IMR-90 (cell line): ENCODE data around the gene CDHR3. TPM values are rescaled to one million over a fixed set of nuclear protein-coding genes. Genes with fewer than 3 reads are reported as not detected.

Experiments used
- ATAC-seq: fragments of 200-7000 bp; cut with Tn5 transposase; 2 replicates; pipeline ENCODE4 v1.9.1; 2020; ENCODE audit warnings: low read depth, mild to moderate bottlenecking, moderate library complexity
- BruUV-seq: library from RNA; stranded (reverse); fragments of 400-500 nt; replicated peaks from 2 replicates; lab custom pipeline; 2021; lab: Mats Ljungman, UMichigan
- CTCF ChIA-PET: fragments of 300-600 bp; formaldehyde crosslinking; extraction: SDS; loops from one replicate; lab custom pipeline; 2021; ENCODE audit warnings: antibody characterized with exemption; lab: Yijun Ruan, JAX
- POLR2A ChIA-PET: fragments of 300-600 bp; sonication (Branson Sonifier 250); formaldehyde crosslinking; loops from one replicate; lab custom pipeline; 2022; ENCODE audit warnings: antibody characterized with exemption; ENCODE audit not compliant: unreplicated experiment; lab: Charles Lee
- DNase-seq: peaks from one replicate; pipeline ENCODE4 v3.0.0; 2013
- H2AFZ ChIP-seq: replicated peaks from 2 replicates; pipeline ENCODE3; 2013; ENCODE audit warnings: low read length, mild to moderate bottlenecking; ENCODE audit not compliant: poor library complexity
- H2AK5ac ChIP-seq: 2 replicates; pipeline ENCODE4 v1.6.1; 2013; ENCODE audit warnings: low read depth, low read length, inconsistent platforms
- H2AK9ac ChIP-seq: replicated peaks from 2 replicates; pipeline ENCODE3; 2013; ENCODE audit warnings: mild to moderate bottlenecking, low read depth, low read length, moderate library complexity; ENCODE audit not compliant: poor library complexity
- H2BK120ac ChIP-seq: 2 replicates; pipeline ENCODE4 v1.6.1; 2013; ENCODE audit warnings: low read depth, low read length, inconsistent platforms
- H2BK15ac ChIP-seq: 3 replicates; pipeline ENCODE4 v1.6.1; 2013; ENCODE audit warnings: low read depth, low read length, inconsistent platforms
- H2BK20ac ChIP-seq: 2 replicates; pipeline ENCODE4 v1.6.1; 2013; ENCODE audit warnings: low read depth, mild to moderate bottlenecking, inconsistent platforms, low read length, moderate library complexity
- H2BK5ac ChIP-seq: 2 replicates; pipeline ENCODE4 v1.6.1; 2013; ENCODE audit warnings: mild to moderate bottlenecking, low read depth, low read length, inconsistent platforms; ENCODE audit not compliant: poor library complexity, severe bottlenecking
- H3K14ac ChIP-seq: replicated peaks from 2 replicates; pipeline ENCODE4 v1.6.1; 2013; ENCODE audit warnings: low read depth, low read length, inconsistent platforms
- H3K18ac ChIP-seq: 2 replicates; pipeline ENCODE4 v1.6.1; 2013; ENCODE audit warnings: low read depth, low read length, control low read depth
- H3K23ac ChIP-seq: 2 replicates; pipeline ENCODE4 v1.6.1; 2013; ENCODE audit warnings: low read depth, low read length, inconsistent platforms
- H3K27ac ChIP-seq: 2 replicates; pipeline ENCODE4 v1.5.1; 2013; ENCODE audit warnings: mild to moderate bottlenecking, control low read depth, low read length; ENCODE audit not compliant: insufficient read depth
- H3K27me3 ChIP-seq: 2 replicates; pipeline ENCODE4 v1.6.1; 2013; ENCODE audit warnings: low read length; ENCODE audit not compliant: control insufficient read depth, insufficient read depth
- H3K36me3 ChIP-seq: 2 replicates; pipeline ENCODE4 v1.6.1; 2013; ENCODE audit warnings: low read length, mixed read lengths; ENCODE audit not compliant: control insufficient read depth, insufficient read depth
- H3K4ac ChIP-seq: 2 replicates; pipeline ENCODE4 v1.6.1; 2013; ENCODE audit warnings: low read depth, low read length, inconsistent platforms
- H3K4me1 ChIP-seq: 2 replicates; pipeline ENCODE4 v1.6.1; 2013; ENCODE audit warnings: low read length, mixed read lengths; ENCODE audit not compliant: control insufficient read depth, insufficient read depth
- H3K4me2 ChIP-seq: 2 replicates; pipeline ENCODE4 v1.6.1; 2013; ENCODE audit warnings: low read depth, mild to moderate bottlenecking, control low read depth, low read length, moderate library complexity
- H3K4me3 ChIP-seq: 2 replicates; pipeline ENCODE4 v1.5.1; 2013; ENCODE audit warnings: low read depth, mild to moderate bottlenecking, control low read depth, low read length, moderate library complexity; ENCODE audit not compliant: insufficient read depth
- H3K56ac ChIP-seq: 2 replicates; pipeline ENCODE4 v1.6.1; 2013; ENCODE audit warnings: low read length, inconsistent platforms; ENCODE audit not compliant: insufficient read depth; ENCODE audit errors: extremely low read depth
- H3K79me1 ChIP-seq, 2 experiments: 2 replicates each; pipeline ENCODE4 v1.6.1; 2013; ENCODE audit warnings: low read length in 2 of 2, inconsistent platforms in 1 of 2, low read depth in 1 of 2
- H3K9ac ChIP-seq: 2 replicates; pipeline ENCODE4 v1.6.1; 2013; ENCODE audit warnings: low read depth, low read length, control low read depth
- H3K9me1 ChIP-seq: 2 replicates; pipeline ENCODE4 v1.6.1; 2013; ENCODE audit warnings: low read length, inconsistent platforms; ENCODE audit not compliant: insufficient read depth
- H3K9me3 ChIP-seq: 2 replicates; pipeline ENCODE4 v1.6.1; 2013; ENCODE audit warnings: low read length; ENCODE audit not compliant: control insufficient read depth, insufficient read depth
- H4K20me1 ChIP-seq: 2 replicates; pipeline ENCODE4 v1.6.1; 2013; ENCODE audit warnings: low read length, inconsistent platforms; ENCODE audit not compliant: insufficient read depth
- H4K5ac ChIP-seq: 2 replicates; pipeline ENCODE4 v1.6.1; 2013; ENCODE audit warnings: mild to moderate bottlenecking, low read depth, low read length, control low read depth
- H4K8ac ChIP-seq, 2 experiments: 2 replicates each; pipeline ENCODE4 v1.6.1; 2013; ENCODE audit warnings: low read depth in 2 of 2, low read length in 2 of 2, control low read depth in 1 of 2, inconsistent platforms in 1 of 2
- H4K91ac ChIP-seq: 2 replicates; pipeline ENCODE4 v1.6.1; 2013; ENCODE audit warnings: low read depth, low read length, inconsistent platforms; ENCODE audit not compliant: insufficient read depth
- BHLHE40 ChIP-seq: fragments of 150-350 bp; IDR thresholded peaks from 2 replicates; pipeline ENCODE4 v1.6.1; 2016; ENCODE audit warnings: mild to moderate bottlenecking, low read depth, low read length
- CEBPB ChIP-seq: IDR thresholded peaks from 2 replicates; pipeline ENCODE4 v1.6.1; 2012; ENCODE audit warnings: low read depth, low read length, improper control_type of control experiment
- CHD1 ChIP-seq: IDR thresholded peaks from 2 replicates; pipeline ENCODE4 v1.6.1; 2012; ENCODE audit warnings: low read depth, low read length, improper control_type of control experiment
- CTCF ChIP-seq: conservative IDR thresholded peaks from 2 replicates; pipeline ENCODE4 v1.5.1; 2012; ENCODE audit warnings: mild to moderate bottlenecking, low read depth, low read length, improper control_type of control experiment
- FOS ChIP-seq: fragments of 150-350 bp; IDR thresholded peaks from 2 replicates; pipeline ENCODE4 v1.6.1; 2016; ENCODE audit warnings: low read depth, low read length
- MAFK ChIP-seq: IDR thresholded peaks from 2 replicates; pipeline ENCODE4 v1.6.1; 2012; ENCODE audit warnings: low read depth, low read length, improper control_type of control experiment
- MAZ ChIP-seq: IDR thresholded peaks from 2 replicates; pipeline ENCODE4 v1.6.1; 2012; ENCODE audit warnings: low read depth, mild to moderate bottlenecking, low read length, improper control_type of control experiment, moderate library complexity, borderline replicate concordance
- MXI1 ChIP-seq: IDR thresholded peaks from 2 replicates; pipeline ENCODE4 v1.6.1; 2012; ENCODE audit warnings: low read depth, mild to moderate bottlenecking, low read length, moderate library complexity, borderline replicate concordance
- NFE2L2 ChIP-seq: fragments of 150-350 bp; IDR thresholded peaks from 2 replicates; pipeline ENCODE4 v1.6.1; 2016; ENCODE audit warnings: low read depth, mild to moderate bottlenecking, low read length
- POLR2A ChIP-seq: IDR thresholded peaks from 2 replicates; pipeline ENCODE4 v1.6.1; 2012; ENCODE audit warnings: mild to moderate bottlenecking, low read depth, low read length
- RAD21 ChIP-seq: IDR thresholded peaks from 2 replicates; pipeline ENCODE4 v1.6.1; 2012; ENCODE audit warnings: low read length, improper control_type of control experiment
- RCOR1 ChIP-seq: IDR thresholded peaks from 2 replicates; pipeline ENCODE4 v1.6.1; 2012; ENCODE audit warnings: mild to moderate bottlenecking, low read length, improper control_type of control experiment; ENCODE audit not compliant: insufficient replicate concordance
- RFX5 ChIP-seq: IDR thresholded peaks from 2 replicates; pipeline ENCODE4 v1.8.0; 2012; ENCODE audit warnings: low read depth, mild to moderate bottlenecking, low read length, moderate library complexity
- USF2 ChIP-seq: fragments of 150-350 bp; IDR thresholded peaks from 2 replicates; pipeline ENCODE4 v1.6.1; 2017; ENCODE audit warnings: mild to moderate bottlenecking, antibody characterized with exemption, low read length, low read depth
- WGBS, 2 experiments: methylation state at CpG; one replicate each; pipeline versions ENCODE4 v1.1.5 to v1.1.7; 2013; ENCODE audit warnings: missing lambda C conversion rate in 2 of 2; ENCODE audit not compliant: insufficient read length in 1 of 2; ENCODE audit errors: extremely low coverage in 2 of 2; 5-methylcytosine and 5-hydroxymethylcytosine counted together
- dilution Hi-C: fragments of 300-500 bp; cut with HindIII; formaldehyde crosslinking; loops from one replicate; pipeline ENCODE4 v1.14.3; 2018; ENCODE audit warnings: low sequenced_read_pairs; ENCODE audit not compliant: unreplicated experiment
- in situ Hi-C: fragments of 300-500 bp; cut with MboI; formaldehyde crosslinking; loops from 3 replicates; pipeline ENCODE4 v1.14.3; 2019; ENCODE audit warnings: low sequenced_read_pairs, inconsistent platforms, mixed read lengths
- intact Hi-C: fragments of 100-400 bp; cut with micrococcal nuclease; formaldehyde crosslinking; loops from 2 replicates; pipeline ENCODE4 v1.10.0; 2022
- polyA plus RNA-seq, 3 experiments: library from polyadenylated mRNA; depleted of rRNA; stranded (reverse); fragments of >200 nt; gene quantifications; 2 replicates each; pipeline ENCODE4 v1.2.3, GENCODE V29; 2012; ENCODE audit warnings: low replicate concordance in 1 of 3
- total RNA-seq: library from RNA; depleted of rRNA; stranded (reverse); fragments of >200 nt; gene quantifications from 2 replicates; pipeline ENCODE4 v1.2.3, GENCODE V29; 2012

The CDHR3 gene
- total and polyA plus RNA-seq, 2 of the 4 experiments (the other 2 are of a cell fraction), result 0.96 to 1.6 TPM

- peak; percentile 50 for DNase-seq
- TF ChIP-seq RCOR1 (no peak), RFX5 (no peak), NFE2L2 (no peak), CEBPB (no peak), FOS (no peak), MAFK (no peak), CHD1 (no peak), MXI1 (no peak), BHLHE40 (no peak), MAZ (no peak), CTCF (no peak), USF2 (no peak), RAD21 (no peak), POLR2A (no peak)
- in situ Hi-C loops, result loop anchor here (5.0 kb wide), 1 partner anchor 244 kb away; no protein-coding TSS in a partner anchor
Measured at GRCh38 chr7:106010866-106011265, 47.8 kb downstream of the CDHR3 start.

More at GRCh38 chr7:106010866-106011265, 47.8 kb downstream of the CDHR3 start:
- CTCF ChIA-PET, result no interaction called here
- peak overlapping the region; percentile 79 for H4K91ac ChIP-seq
- peak overlapping the region; percentile 55; the same call in 1 of the 2 replicates for H3K56ac ChIP-seq
- BruUV-seq, result no TSS peak
- H2BK15ac ChIP-seq, result peak overlapping the region; percentile 79; the same call in 2 of the 3 replicates
- peak overlapping the region; percentile 85 for H4K5ac ChIP-seq
- peaks cover 6% of the 10 kb centered on the region for H3K9me3 ChIP-seq
- H2BK20ac ChIP-seq, result peak overlapping the region; percentile 92
- H3K27ac ChIP-seq, result peak overlapping the region; percentile 95; the same call in 1 of the 2 replicates
- H4K8ac ChIP-seq, result peak overlapping the region; percentile 3 to 80; a peak in 2 of 4 replicates
- no peak overlapping the region for H3K4me3 ChIP-seq
- no peak for ATAC-seq
- H3K4me2 ChIP-seq, result no peak overlapping the region
- peaks cover 20% of the 10 kb centered on the region for H3K9me1 ChIP-seq
- H3K23ac ChIP-seq, result peak overlapping the region; percentile 72
- no peaks in the 10 kb centered on the region for H4K20me1 ChIP-seq
- WGBS, 2 experiments, result 83% methylated on average over 1 of the region's 4 CpGs; no CpG with 5 or more reads in 1 of the 2 experiments
- H3K14ac ChIP-seq, result peak overlapping the region; percentile 88
- peak overlapping the region; percentile 1 for H2AFZ ChIP-seq
- no peaks in the 10 kb centered on the region for H3K36me3 ChIP-seq
- peak overlapping the region; percentile 92 for H3K18ac ChIP-seq
- no peaks in the 10 kb centered on the region for H3K79me1 ChIP-seq
- H2AK5ac ChIP-seq, result peak overlapping the region; percentile 89
- dilution Hi-C loops (no loop called here), intact Hi-C loops (no loop called here)
- peaks cover 28% of the 10 kb centered on the region for H3K4me1 ChIP-seq
- H2BK120ac ChIP-seq, result peak overlapping the region; percentile 90
- no peaks in the 10 kb centered on the region for H3K27me3 ChIP-seq
- no peak overlapping the region for H3K9ac ChIP-seq
- peak overlapping the region; percentile 25 for H2AK9ac ChIP-seq
- POLR2A ChIA-PET, result no interaction called here
- peak overlapping the region; percentile 83 for H3K4ac ChIP-seq
- H2BK5ac ChIP-seq, result peak overlapping the region; percentile 81
